Bronchial epithelial cell (primary cell): Measurements from ENCODE around the gene SH2D3A. TPM values are rescaled to one million over a fixed set of nuclear protein-coding genes. Genes with fewer than 3 reads are reported as not detected.
A peak's percentile ranks its signal among the peaks of the same experiment; 100 is the strongest.
"Not testable (repeated sequence)": the region's sequence is repeated elsewhere in the genome, so short reads cannot be mapped to it uniquely, and the experiment has no call there.

Experiments
- DNase-seq: peaks from one replicate; pipeline ENCODE4 v3.0.0-alpha.2; 2010; ENCODE audit warnings: low read depth
- FAIRE-seq: peaks from 2 replicates; lab custom pipeline; 2011; peaks lifted over from hg19 to GRCh38; lab: Jason Lieb, UNC
- H3K27me3 ChIP-seq: 2 replicates; pipeline ENCODE4 v1.5.1; 2011; ENCODE audit warnings: low read length; ENCODE audit not compliant: control insufficient read depth, insufficient read depth
- H3K36me3 ChIP-seq: 2 replicates; pipeline ENCODE4 v1.5.1; 2011; ENCODE audit warnings: low read length; ENCODE audit not compliant: control insufficient read depth, insufficient read depth
- H3K4me3 ChIP-seq: 2 replicates; pipeline ENCODE4 v1.5.1; 2011; ENCODE audit warnings: mild to moderate bottlenecking, low read depth, low read length, control low read depth
- CTCF ChIP-seq: IDR thresholded peaks from 2 replicates; pipeline ENCODE4 v1.5.1; 2011; ENCODE audit warnings: mild to moderate bottlenecking, moderate library complexity, low read length, control low read depth, inconsistent platforms; ENCODE audit not compliant: insufficient read depth, severe bottlenecking
- total RNA-seq: library from RNA; depleted of rRNA; stranded (reverse); fragments of >200 nt; gene quantifications from 2 replicates; pipeline ENCODE4 v1.2.1, GENCODE V29; 2014

Gene SH2D3A
- total RNA-seq, 1 donor from 2014 or later = 88.5 TPM

DNA sequence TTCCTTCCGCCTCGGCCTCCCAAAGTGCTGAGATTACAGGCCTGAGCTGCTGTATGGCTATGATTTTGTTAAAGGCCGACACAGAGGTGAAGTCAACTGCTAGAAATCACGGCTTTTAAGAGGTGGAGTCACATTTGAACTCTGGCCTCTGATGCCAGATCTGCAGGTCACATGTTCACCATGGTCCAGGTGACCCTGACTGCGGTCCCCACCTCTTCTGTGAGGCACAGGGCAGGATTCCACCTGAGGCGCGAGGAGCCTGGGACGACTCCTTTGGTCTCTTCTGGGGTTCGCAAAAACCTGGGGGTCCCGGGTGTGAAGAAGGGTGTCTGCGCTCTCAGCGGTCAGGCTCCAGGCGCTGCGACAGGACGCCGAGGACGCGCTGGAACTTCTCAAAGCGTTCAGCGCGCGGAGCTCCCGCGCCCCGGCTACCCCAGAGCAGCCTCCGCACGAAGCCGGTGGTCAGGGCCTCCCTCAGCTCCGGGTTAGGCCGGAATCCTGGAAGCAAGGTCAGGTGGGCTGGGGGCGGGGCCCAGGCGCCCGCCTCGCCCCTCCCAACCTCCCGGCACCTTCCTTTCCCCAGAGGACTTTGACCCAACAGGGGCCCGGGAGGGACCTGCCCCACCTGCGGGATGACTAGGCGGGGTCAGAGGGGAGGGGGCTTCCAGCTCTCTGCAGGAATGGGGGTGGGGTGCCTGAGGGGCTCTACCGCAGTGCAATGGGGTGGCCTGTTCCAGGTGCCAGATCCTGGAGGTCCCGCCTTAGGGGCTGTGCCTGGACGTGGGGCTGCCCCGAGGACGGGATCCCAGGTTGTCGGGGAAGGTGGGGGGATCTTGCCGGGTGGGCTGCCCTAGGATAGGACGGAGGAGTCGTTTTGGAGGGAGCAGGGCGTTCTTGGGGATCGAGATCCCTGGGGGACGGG lies 14.7 kb downstream of the SH2D3A start:
- no peak for TF ChIP-seq CTCF
- DNase-seq (no peak), FAIRE-seq (no peak)
- Histone ChIP-seq H3K36me3 (peaks cover 41% of the 10 kb centered on the region), H3K27me3 (no peaks in the 10 kb centered on the region), H3K4me3 (no peak overlapping the region)

DNA sequence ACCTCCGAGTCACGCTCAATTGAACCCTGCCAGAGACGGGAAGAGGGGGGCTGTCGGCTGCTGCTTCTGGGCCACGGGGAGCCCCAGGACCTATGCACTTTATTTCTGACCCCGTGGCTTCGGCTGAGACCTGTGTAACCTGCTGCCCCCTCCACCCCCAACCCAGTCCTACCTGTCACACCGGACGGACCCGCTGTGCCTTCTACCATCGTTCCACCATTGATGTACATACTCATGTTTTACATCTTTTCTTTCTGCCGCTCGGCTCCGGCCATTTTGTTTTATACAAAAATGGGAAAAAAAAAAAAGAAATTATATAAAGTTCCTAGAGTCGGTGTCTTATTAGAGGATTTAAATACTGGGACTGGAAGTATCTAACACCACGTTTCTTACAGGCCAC lies 16.0 kb downstream of the SH2D3A start:
- no peak for TF ChIP-seq CTCF
- DNase-seq (no peak), FAIRE-seq (no peak)
- Histone ChIP-seq H3K4me3 (no peak overlapping the region), H3K36me3 (peaks cover 47% of the 10 kb centered on the region), H3K27me3 (no peaks in the 10 kb centered on the region)

DNA sequence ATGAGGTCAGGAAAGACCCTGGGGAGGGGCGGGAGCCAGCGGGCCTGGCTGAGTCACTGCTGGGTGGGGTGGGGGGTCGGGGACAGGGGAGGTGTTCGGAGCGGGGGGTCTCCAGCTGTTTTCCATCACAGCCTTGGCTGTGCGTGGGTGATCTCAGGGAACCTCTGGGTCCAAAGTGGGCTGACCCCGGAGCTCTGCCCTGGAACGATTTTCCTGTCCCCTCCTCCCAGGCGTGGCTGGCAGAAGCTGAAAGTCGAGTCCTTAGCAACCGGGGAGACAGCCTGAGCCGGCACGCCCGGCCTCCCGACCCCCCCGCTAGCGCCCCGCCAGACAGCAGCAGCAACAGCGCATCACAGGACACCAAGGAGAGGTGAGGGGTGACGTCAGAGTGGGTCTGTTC lies 17.2 kb downstream of the SH2D3A start:
- no peak for TF ChIP-seq CTCF
- H3K36me3 ChIP-seq = peaks cover 49% of the 10 kb centered on the region
- no peak for DNase-seq
- no peak for FAIRE-seq
- H3K27me3 ChIP-seq = no peaks in the 10 kb centered on the region
- H3K4me3 ChIP-seq = no peak overlapping the region

DNA sequence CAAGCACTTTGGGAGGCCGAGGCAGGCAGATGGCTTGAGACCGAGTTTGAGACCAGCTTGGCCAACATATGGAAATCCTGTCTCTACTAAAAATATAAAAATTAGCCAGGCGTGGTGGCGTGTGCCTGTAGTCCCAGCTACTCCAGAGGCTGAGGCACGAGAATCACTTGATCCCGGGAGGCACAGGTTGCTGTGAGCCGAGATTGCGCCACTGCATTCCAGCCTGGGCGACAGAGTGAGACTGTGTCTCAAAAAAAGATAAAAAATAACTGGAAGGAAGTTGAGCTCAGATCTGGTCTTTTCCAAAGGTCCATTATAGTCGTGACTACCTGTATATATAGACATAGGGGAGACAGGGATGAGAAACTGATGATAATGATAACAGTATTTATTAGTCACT lies 18.7 kb downstream of the SH2D3A start:
- H3K27me3 ChIP-seq, FAIRE-seq, H3K4me3 ChIP-seq, DNase-seq: not testable (repeated sequence)
- peaks cover 48% of the 10 kb centered on the region for H3K36me3 ChIP-seq

DNA sequence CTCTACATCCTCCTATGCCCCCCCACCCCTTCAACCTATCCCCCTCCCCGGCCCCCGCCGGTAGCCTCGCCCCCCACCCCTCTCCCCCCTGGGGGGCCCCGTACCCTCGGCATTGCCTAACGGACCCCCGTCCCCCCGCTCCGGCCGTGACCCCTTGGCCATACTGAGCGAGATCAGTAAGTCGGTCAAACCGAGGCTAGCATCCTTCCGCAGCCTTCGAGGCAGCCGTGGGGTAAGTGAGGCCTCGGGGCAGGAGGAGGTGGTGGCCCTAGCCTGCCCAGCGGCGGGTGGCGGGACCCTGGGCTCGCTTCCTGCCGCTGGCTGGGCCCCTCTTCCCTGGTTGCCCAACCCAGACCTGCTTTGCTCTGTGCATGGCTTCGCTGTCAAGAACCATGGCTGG lies 21.3 kb downstream of the SH2D3A start:
- Histone ChIP-seq H3K4me3 (no peak overlapping the region), H3K36me3 (peaks cover 45% of the 10 kb centered on the region), H3K27me3 (no peaks in the 10 kb centered on the region)
- DNase-seq (no peak), FAIRE-seq (no peak)
- TF ChIP-seq CTCF = no peak

DNA sequence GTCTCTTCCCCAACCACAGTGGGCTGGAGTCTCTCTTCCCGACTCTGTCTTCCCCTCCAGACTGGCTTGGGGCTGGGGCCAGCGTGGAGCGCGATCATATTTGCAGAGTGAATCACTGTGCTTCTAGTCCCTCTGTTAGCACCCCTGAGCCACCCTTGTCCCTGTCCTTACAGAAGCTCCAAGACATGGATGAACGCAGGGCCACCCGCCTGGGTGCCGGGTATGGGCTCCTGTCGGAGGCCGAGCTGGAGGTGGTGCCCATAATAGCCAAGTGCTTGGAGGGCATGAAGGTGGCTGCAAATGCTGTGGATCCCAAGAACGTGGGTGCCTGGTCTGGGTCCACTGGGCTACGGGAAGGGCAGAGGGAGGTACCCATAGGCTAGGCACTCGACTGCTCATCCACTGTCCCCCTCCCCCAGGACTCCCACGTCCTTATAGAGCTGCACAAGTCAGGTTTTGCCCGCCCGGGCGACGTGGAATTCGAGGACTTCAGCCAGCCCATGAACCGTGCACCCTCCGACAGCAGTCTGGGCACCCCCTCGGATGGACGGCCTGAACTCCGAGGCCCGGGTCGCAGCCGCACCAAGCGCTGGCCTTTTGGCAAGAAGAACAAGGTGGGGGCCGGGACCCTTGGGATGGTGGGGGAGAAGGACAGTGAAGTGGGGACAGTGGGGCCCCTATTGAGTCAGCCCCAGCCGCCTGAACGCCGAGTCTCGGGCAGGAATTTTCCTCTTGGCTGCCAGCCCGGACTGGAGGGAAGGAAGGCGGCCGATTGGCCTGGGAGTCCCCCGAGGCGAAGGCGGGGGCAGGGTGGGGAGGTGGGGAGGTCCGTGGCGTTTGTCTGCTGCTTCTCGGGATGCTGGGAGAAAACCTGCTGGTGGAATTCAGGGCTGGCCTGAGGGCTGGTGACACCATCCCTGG lies 22.6 kb downstream of the SH2D3A start:
- peak; percentile 77 for DNase-seq
- H3K36me3 ChIP-seq = peaks cover 39% of the 10 kb centered on the region
- no peak for TF ChIP-seq CTCF
- H3K4me3 ChIP-seq = no peak overlapping the region
- peak; percentile 13 for FAIRE-seq
- no peaks in the 10 kb centered on the region for H3K27me3 ChIP-seq
